Panc1 (cell line): ENCODE data around the gene SBF2. TPM values are rescaled to one million over a fixed set of nuclear protein-coding genes. Genes with fewer than 3 reads are reported as not detected.

Experiments used
- ATAC-seq: fragments of 200-7000 bp; cut with Tn5 transposase; 2 replicates; pipeline ENCODE4 v1.9.1; 2020; ENCODE audit warnings: mild to moderate bottlenecking, moderate library complexity
- BruUV-seq: library from RNA; stranded (reverse); fragments of 400-500 nt; replicated peaks from 2 replicates; lab custom pipeline; 2021; lab: Mats Ljungman, UMichigan
- CTCF ChIA-PET: fragments of 300-600 bp; sonication (Branson Sonifier 250); formaldehyde crosslinking; loops from one replicate; lab custom pipeline; 2022; ENCODE audit warnings: antibody characterized with exemption; lab: Charles Lee
- POLR2A ChIA-PET: fragments of 300-600 bp; sonication (Branson Sonifier 250); formaldehyde crosslinking; loops from one replicate; lab custom pipeline; 2022; ENCODE audit warnings: antibody characterized with exemption; lab: Charles Lee
- DNase-seq: peaks from one replicate; pipeline ENCODE4 v3.0.0-alpha.2; 2010; ENCODE audit warnings: low read depth, low spot score
- H3K27ac ChIP-seq: 2 replicates; pipeline ENCODE4 v1.5.1; 2011; ENCODE audit warnings: mild to moderate bottlenecking, low read length, inconsistent platforms
- H3K27me3 ChIP-seq: fragments of 200-500 bp; sonication (Bioruptor generic); 2 replicates; pipeline ENCODE4 v1.6.0; 2014; ENCODE audit warnings: low read length, inconsistent platforms; ENCODE audit not compliant: control insufficient read depth, insufficient read depth
- H3K36me3 ChIP-seq: fragments of 200-500 bp; sonication (Bioruptor generic); 2 replicates; pipeline ENCODE4 v1.5.1; 2014; ENCODE audit warnings: inconsistent platforms, mild to moderate bottlenecking, low read length, moderate library complexity; ENCODE audit not compliant: control insufficient read depth, insufficient read depth
- H3K4me1 ChIP-seq: 2 replicates; pipeline ENCODE4 v1.5.1; 2011; ENCODE audit warnings: inconsistent platforms, mild to moderate bottlenecking, low read length, moderate library complexity; ENCODE audit not compliant: control insufficient read depth, insufficient read depth
- H3K4me3 ChIP-seq, 2 experiments: 2 replicates each; pipeline ENCODE4 v1.5.1; 2011 to 2012; ENCODE audit warnings: low read depth in 2 of 2, low read length in 2 of 2, mild to moderate bottlenecking in 2 of 2, inconsistent platforms in 1 of 2, moderate library complexity in 1 of 2
- H3K9me3 ChIP-seq: fragments of 200-500 bp; sonication (Bioruptor generic); 2 replicates; pipeline ENCODE4 v1.5.1; 2014; ENCODE audit warnings: low read depth, mild to moderate bottlenecking, inconsistent platforms, low read length, moderate library complexity; ENCODE audit not compliant: control insufficient read depth, insufficient read depth
- CTCF ChIP-seq: fragments of 450-650 bp; IDR thresholded peaks from 2 replicates; pipeline ENCODE4 v1.5.1; 2017; ENCODE audit warnings: mild to moderate bottlenecking
- POLR2AphosphoS5 ChIP-seq: IDR thresholded peaks from 2 replicates; pipeline ENCODE4 v1.6.1; 2012; ENCODE audit warnings: mild to moderate bottlenecking, low read depth, low read length, moderate library complexity
- SIN3A ChIP-seq: IDR thresholded peaks from 2 replicates; pipeline ENCODE4 v1.6.1; 2012; ENCODE audit warnings: low read depth, mild to moderate bottlenecking, low read length, moderate library complexity, borderline replicate concordance; ENCODE audit not compliant: insufficient read depth
- TCF7L2 ChIP-seq: IDR thresholded peaks from 2 replicates; pipeline ENCODE4 v1.6.1; 2011; ENCODE audit warnings: mild to moderate bottlenecking, low read depth, low read length, inconsistent platforms
- in situ Hi-C: cut with HindIII; loops from 2 replicates; pipeline ENCODE4 v1.10.0; 2016; ENCODE audit warnings: low sequenced_read_pairs, low pct_unique_long_range_greater_than_20kb
- intact Hi-C: fragments of 100-400 bp; cut with micrococcal nuclease; formaldehyde crosslinking; loops from one replicate; pipeline ENCODE4 v1.10.0; 2022; ENCODE audit not compliant: unreplicated experiment
- total RNA-seq: library from RNA; stranded (reverse); gene quantifications from one replicate; pipeline ENCODE4 v1.2.1, GENCODE V29; 2021; ENCODE audit not compliant: unreplicated experiment
- TF ChIP-seq, protein P1 (sequence below), 2 experiments: IDR thresholded peaks; 2 replicates each; pipeline ENCODE4 v1.6.1; 2011 to 2012; ENCODE audit warnings: low read depth in 2 of 2, control low read depth in 1 of 2, low read length in 1 of 2, mild to moderate bottlenecking in 1 of 2, moderate library complexity in 1 of 2; ENCODE audit not compliant: insufficient read depth in 1 of 2

The SBF2 gene
- total RNA-seq, 1 experiment from 2014 or later = 65.0 TPM

DNA sequence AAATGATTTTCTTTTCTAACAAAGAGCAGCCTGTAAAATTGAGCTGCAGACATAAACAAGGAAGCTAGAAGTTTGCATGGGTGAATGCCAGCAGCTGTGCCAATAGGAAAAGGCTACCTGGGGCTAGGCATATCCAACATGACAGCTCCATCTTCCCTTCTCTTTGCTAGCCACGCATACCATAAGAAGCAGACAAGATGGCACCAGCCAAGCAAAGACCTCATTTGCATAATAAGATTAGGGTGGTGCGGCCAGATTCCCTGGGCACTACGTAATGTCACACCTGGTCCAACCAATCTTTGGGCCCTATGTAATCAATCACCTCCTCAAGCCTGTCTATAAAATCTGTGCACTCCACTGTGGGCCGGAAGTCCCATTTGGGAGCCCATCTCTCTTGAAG, 521.8 kb downstream of the SBF2 start:
- Histone ChIP-seq H3K9me3 (no peaks in the 10 kb centered on the region), H3K4me1 (peaks cover 31% of the 10 kb centered on the region), H3K36me3 (no peaks in the 10 kb centered on the region), H3K27me3 (no peaks in the 10 kb centered on the region), H3K27ac (peak overlapping the region; percentile 67), H3K4me3 (no peak overlapping the region)
- ATAC-seq = no peak
- intact Hi-C loops (no loop called here), in situ Hi-C loops (no loop called here)
- POLR2A ChIA-PET = interaction anchor here (0.6 kb wide), 1 partner anchor 463 kb away, joined by 3 read pairs; no protein-coding TSS in a partner anchor
- DNase-seq = no peak
- BruUV-seq = no TSS peak
- TF ChIP-seq CTCF (no peak), SIN3A (no peak), POLR2AphosphoS5 (no peak), TCF7L2 (no peak)
- TF ChIP-seq, protein P1, sequence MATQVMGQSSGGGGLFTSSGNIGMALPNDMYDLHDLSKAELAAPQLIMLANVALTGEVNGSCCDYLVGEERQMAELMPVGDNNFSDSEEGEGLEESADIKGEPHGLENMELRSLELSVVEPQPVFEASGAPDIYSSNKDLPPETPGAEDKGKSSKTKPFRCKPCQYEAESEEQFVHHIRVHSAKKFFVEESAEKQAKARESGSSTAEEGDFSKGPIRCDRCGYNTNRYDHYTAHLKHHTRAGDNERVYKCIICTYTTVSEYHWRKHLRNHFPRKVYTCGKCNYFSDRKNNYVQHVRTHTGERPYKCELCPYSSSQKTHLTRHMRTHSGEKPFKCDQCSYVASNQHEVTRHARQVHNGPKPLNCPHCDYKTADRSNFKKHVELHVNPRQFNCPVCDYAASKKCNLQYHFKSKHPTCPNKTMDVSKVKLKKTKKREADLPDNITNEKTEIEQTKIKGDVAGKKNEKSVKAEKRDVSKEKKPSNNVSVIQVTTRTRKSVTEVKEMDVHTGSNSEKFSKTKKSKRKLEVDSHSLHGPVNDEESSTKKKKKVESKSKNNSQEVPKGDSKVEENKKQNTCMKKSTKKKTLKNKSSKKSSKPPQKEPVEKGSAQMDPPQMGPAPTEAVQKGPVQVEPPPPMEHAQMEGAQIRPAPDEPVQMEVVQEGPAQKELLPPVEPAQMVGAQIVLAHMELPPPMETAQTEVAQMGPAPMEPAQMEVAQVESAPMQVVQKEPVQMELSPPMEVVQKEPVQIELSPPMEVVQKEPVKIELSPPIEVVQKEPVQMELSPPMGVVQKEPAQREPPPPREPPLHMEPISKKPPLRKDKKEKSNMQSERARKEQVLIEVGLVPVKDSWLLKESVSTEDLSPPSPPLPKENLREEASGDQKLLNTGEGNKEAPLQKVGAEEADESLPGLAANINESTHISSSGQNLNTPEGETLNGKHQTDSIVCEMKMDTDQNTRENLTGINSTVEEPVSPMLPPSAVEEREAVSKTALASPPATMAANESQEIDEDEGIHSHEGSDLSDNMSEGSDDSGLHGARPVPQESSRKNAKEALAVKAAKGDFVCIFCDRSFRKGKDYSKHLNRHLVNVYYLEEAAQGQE (IDR thresholded peaks at IDR 0.05; ENCODE audit: insufficient read depth in 1 of 2, low read depth in 2 of 2, low read length in 1 of 2) = no peak
- CTCF ChIA-PET = no interaction called here

GRCh38 chr11:9771071-9771511, 522.9 kb downstream of the SBF2 start:
- H3K27ac ChIP-seq = no peak overlapping the region; the same call in 1 of the 2 replicates
- no peak overlapping the region for H3K4me3 ChIP-seq
- no peaks in the 10 kb centered on the region for H3K36me3 ChIP-seq
- no peaks in the 10 kb centered on the region for H3K9me3 ChIP-seq
- TF ChIP-seq POLR2AphosphoS5 (no peak), SIN3A (no peak), TCF7L2 (no peak), CTCF (no peak)
- TF ChIP-seq, protein P1 (IDR thresholded peaks at IDR 0.05; ENCODE audit: insufficient read depth in 1 of 2, low read depth in 2 of 2, low read length in 1 of 2) = no peak
- CTCF ChIA-PET = no interaction called here
- no peaks in the 10 kb centered on the region for H3K27me3 ChIP-seq
- in situ Hi-C loops = no loop called here
- DNase-seq (no peak), ATAC-seq (no peak)
- POLR2A ChIA-PET = no interaction called here
- peaks cover 20% of the 10 kb centered on the region for H3K4me1 ChIP-seq
- intact Hi-C loops = no loop called here
- BruUV-seq = no TSS peak
